ENCODE results near the gene AMD1.

GRCh38 chr6:110890288-110890687, 15.7 kb downstream of the AMD1 start:
- TF ChIP-seq CTCF (conservative IDR thresholded peaks at IDR 0.05; ENCODE audit: low read depth, low read length) (no peak), EZH2 (IDR thresholded peaks at IDR 0.05; ENCODE audit: borderline replicate concordance, low read depth, low read length, poor library complexity, severe bottlenecking) (no peak)
